GM21825 (cell line): ENCODE results near the gene HLA-DPB1.
"Not testable (repeated sequence)": the region's sequence is repeated elsewhere in the genome, so short reads cannot be mapped to it uniquely, and the experiment has no call there.

Source experiments
- ATAC-seq: cut with Tn5 transposase; IDR thresholded peaks from one replicate; pipeline ENCODE4 v1.9.1; 2021; ENCODE audit warnings: mild to moderate bottlenecking, moderate library complexity; ENCODE audit not compliant: unreplicated experiment

Gene HLA-DPB1

DNA sequence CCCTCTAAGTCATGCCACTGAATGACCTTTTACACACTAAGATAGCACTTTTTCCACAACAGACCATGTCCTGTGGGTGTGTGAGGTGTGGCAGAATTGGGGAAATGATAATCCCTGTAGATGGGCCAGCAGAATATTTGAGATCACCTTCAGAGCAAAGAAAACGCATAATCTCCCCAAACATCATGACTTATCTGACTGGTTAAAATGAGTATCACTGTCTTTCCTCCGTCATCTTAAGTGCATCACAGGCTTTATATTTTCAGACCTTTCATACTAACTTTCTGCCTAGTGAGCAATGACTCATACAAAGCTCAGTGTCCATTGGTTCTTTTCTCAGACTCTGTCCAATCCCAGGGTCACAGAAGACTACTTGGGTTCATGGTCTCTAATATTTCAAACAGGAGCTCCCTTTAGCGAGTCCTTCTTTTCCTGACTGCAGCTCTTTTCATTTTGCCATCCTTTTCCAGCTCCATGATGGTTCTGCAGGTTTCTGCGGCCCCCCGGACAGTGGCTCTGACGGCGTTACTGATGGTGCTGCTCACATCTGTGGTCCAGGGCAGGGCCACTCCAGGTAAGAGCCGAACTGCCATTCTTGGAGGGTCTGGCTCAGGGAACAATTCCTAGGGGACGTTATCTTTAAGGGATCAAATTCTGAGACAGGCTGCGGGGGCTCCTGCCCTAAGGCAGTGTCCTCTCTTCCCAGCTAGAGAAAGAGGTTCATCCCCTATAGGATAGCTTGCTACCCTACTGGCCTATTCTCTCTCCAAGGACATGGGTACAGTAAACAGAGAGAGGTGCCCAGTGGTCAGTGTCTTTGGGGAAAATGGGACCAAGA is at the start of gene HLA-DPB1:
TSS of gene HLA-DPB1 (plus strand) at position 423 of the 838 bp plus-strand sequence. CDS start at position 475, 52 bp downstream.
- ATAC-seq: peak; percentile 64

- ATAC-seq: no peak
Observed at GRCh38 chr6:33028220-33028849, 47.5 kb upstream of the HLA-DPB1 start.

DNA sequence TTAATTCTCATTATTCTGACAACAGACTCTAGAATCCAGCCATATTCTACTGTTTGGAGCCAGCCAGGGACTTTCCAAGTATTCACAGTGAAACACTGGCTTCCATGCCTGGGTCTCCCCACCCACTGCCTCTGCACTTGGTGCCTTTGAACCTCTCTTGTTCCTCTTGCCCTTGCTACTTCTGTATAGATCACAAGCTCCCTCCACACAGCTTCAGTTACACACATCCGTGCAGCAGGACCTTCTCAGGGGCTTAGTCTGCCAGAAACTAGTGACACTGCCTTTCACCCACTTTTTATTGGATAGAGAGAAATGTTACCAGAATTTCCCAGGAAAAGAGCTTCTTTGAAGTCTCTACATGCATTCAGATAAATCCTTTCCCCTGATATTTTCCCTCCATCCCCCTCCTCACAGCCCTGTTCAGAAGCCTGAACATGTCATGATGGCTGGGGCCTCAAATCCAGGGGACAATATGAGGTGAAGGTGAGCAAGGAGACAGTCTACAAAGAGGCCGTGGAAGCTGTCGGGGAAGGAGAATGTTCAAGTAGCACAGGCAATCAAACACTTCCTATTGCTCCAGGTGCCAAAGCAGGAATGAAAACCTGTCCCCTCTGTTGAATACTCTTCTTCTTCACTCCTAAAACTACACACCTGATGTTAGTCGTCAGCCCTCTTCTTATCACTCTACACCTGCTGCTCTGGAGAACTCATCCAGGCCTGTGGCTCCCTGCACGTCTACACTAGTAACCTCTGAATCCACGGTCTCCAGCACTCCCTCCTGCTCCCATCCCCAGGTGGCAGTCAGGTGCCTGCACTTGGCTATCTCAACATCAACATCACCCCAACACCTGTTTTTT is 46.2 kb upstream of the HLA-DPB1 start:
- peak; percentile 71 for ATAC-seq

DNA sequence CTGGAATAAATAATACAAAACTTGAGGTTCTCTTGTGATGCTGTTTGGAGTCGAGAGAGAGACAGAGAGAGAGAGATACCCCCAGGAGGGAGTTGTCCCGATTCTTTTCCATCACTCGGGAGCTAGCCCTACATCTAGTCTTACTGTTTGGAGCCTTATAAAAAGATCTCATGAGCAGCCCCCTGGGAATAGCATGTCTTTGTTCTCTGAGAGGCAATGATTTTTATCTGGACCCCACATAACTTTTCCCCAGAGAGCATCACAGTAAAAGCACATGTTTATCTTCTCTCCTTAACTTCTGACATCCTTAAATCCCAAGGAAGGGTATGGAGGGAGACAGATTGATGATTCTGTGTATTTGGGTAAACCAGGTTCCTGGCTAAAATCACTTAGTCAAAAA is 45.5 kb upstream of the HLA-DPB1 start:
- ATAC-seq: no peak

- ATAC-seq: no peak
Observed at GRCh38 chr6:33034554-33034953, 41.2 kb upstream of the HLA-DPB1 start.

DNA sequence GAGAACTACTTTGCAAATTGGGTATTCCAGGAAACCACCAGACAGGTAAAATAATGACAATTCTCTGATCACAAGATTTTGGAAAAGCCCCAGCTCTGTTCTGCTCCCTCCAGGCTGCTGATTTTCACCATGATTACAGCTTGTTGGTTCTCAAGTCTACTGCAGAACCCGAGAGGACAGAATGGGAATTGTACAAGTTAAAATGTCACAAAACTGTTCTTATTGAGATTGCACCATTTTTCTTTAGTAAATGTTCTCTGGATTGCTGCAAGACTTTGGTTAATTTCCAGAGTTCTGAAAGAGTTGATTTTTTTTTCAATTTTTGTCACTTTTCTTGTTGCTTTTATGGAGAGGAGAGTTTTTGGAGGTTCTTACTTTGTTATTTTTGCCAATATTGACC is 39.3 kb upstream of the HLA-DPB1 start:
- no peak for ATAC-seq

DNA sequence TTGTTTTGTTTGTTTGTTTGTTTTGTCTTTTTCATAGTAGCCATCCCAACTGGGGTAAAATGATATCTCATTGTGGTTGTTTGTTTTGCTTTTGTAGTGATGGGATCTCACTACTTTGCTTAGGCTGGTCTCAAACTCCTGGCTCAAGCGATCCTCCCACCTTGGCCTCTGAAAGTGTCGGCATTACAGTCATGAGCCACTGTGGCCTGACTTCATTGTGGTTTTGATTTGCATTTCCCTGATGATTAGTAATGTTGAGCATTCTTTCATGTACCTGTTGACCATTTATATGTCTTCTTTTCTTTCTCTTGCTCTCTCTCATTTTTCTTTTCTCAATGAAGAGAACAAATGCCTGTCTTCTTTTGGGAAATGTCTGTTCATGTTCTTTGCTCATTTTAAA is 35.6 kb upstream of the HLA-DPB1 start:
- no peak for ATAC-seq

DNA sequence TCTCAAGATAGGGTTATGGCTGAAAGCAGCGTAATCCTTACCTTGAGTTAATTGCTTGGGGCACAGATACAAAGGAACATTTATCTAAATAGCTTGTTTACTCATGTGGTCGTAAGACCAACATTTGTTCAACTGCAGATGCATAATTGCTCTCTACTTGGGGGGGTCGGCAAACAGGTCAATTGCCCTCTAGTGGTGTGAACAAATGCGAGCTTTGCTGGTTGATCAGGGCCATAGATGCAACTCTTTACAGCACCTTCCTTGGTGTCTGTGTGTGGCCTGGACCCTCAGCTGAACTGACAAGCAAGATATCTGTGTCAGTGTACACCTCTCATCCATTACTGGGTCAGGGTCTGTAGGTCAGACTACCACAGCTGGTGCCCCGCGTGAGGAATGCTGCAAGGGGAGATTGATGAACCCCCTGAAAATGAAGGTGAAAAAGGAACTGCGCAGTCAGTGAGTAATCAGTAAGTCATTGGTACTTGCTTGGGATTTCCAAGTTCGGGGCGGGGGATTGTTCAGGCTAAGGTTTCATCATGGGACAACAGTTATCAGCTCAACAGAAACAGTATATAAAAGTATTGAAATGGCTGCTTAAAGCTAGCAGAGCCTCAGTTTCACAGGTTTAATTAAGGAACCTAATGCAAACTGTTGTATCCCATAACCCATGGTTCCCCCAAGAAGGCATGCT is 26.3 kb upstream of the HLA-DPB1 start:
- no peak for ATAC-seq

DNA sequence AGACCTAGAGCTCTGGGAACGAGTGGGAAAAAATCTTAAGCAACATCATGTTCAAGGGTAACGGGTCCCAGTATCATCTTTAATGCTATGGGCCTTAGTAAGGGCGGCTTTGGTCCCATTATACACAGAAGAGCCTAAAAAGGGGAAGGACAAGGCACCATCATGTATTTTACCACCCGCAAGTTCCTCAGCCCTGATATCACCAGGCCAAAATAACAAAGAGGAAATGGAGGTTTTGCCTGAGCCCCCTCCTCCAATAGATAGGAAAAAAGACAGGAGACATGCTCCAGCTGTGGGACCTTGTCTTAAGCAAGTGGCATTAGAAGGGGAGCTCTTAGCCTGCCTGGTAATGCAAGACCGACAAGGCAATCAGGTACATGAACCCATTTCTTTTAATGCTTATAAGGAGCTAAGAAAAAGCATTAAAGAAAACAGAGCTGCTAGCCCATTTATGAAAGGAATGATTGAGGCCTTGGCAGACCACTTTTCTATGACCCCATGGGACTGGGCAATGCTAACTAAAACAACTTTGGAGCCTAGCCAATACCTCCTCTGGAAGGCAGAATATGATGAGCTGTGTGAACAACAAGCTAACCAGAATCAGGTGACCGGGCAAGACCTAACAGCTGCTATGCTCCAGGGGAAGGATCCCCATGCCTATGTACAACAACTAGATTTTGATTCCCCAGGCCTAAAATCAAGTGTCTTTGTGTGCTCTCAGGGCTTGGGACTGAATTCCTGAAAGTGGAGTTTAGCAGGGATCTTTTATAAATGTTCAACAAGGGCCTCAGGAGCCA is 25.6 kb upstream of the HLA-DPB1 start:
- no peak for ATAC-seq

- ATAC-seq: no peak
Observed at GRCh38 chr6:33052627-33053026, 23.2 kb upstream of the HLA-DPB1 start.

DNA sequence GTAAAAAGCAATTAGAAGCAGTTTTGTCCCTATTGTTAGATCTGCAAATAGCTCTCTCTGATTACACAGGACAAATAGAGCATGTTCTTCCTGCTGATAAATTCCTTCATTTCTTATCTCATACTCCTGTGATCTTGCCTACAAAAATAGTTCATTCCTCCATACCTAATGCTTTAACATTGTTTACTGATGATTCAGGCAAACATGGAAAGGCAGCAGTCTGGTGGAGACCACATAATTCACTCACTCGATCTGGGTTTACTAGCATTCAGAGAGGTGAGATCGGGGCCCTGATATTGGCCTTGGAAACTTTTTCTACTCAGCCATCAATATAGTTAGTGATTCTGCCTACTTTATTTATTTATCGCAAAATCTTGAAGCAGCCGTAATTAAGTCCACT is 22.6 kb upstream of the HLA-DPB1 start:
- ATAC-seq: no peak

GRCh38 chr6:33057222-33058150 is 18.3 kb upstream of the HLA-DPB1 start:
- ATAC-seq: no peak

GRCh38 chr6:33061987-33062386 is 13.8 kb upstream of the HLA-DPB1 start:
- ATAC-seq: no peak

DNA sequence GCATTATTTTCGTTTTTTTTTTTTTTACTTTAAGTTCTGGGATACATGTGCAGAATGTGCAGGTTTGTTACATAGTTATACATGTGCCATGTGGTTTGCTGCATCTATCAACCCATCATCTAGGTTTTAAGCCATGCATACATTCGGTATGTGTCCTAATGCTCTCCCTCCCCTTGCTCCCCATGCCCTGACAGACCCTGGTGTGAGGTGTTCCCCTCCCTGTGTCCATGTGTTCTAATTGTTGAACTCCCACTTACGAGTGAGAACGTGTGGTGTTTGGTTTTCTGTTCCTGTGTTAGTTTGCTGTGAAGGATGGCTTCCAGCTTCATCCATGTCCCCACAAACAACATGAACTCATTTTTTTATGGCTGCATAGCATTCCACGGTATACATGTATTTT is 12.4 kb upstream of the HLA-DPB1 start:
- ATAC-seq: not testable (repeated sequence)

DNA sequence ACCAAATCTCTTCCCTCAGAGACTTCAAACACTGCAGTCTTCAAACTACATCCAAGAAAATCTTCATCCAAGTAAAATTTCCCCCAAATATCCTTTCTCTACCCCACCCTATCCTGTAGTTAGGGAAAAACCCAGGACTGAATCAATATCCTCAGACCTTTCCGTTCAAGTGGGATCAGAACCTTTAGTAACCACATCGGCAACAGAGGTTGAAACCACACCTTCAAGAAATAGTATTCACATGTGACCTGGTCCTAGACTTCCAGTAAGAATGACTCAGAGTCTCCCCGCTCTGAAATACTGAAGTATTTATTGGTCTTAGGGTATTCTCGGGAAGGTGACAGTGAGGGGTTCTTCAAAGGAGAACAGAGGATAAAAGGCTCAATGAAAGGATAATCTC is 11.1 kb upstream of the HLA-DPB1 start:
- ATAC-seq: no peak

GRCh38 chr6:33065312-33065711 is 10.5 kb upstream of the HLA-DPB1 start:
- ATAC-seq: no peak

DNA sequence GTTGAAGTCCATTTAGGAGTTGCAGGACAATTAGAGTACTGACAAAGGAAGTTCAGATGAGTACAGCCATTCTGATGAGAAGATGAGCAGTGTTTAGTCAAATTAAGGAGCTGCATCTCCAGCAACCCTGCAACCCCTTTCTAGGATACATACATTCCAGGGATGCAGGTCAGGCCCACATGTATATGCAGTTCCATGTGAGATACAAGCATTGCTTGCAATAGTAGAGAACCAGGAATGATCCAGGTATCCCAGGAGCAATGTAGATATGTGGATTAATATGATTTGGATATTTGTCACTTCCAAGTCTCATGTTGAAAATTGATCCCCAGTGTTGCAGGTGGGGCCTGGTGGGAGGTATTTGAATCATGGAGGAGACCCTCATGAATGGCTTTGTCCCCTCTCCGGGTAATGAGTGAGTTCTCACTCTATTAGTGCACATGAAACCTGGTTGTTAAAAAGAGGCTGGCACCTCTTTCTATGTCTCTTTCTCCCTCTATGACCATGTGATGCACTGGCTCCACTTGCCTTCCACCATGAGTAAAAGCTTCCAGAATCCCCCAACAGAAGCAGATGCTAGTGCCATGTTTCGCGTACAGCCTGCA is 8.8 kb upstream of the HLA-DPB1 start:
- ATAC-seq: no peak

DNA sequence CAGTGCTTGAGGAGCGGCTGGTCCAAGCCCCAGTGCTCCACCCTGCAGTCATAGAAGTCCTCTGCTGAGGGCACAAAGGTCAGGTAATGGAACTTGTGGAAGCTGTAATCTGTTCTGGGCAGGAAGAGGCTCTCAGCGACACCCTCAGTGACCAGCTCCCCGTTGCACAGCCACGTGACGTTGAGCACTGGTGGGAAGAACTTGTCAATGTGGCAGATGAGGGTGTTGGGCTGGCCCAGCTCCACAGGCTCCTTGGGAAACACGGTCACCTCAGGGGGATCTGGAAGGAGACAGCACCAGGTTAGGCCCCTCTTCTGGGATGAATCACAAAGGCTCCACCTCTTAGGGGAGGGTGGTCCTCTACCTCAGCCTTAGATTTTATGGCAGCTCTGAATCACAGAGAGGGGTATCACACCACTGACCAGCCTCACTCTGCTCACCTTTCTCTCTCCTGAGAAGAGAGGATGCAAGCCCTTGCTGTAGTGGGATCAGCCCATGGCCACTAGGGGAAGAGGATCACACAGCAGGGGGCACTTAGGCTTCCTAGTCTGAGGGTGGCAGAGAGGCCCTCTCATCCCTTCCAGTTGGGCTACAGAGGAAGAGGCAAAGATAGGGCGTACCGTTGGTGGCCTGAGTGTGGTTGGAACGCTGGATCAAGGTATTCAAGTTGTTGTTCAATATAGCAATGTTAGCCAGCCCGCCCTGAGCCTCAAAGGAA is 6.6 kb upstream of the HLA-DPB1 start:
- no peak for ATAC-seq
